Measurements from ENCODE around the gene DCTN3. TPM values are rescaled to one million over a fixed set of nuclear protein-coding genes. Genes with fewer than 3 reads are reported as not detected.

Gene DCTN3
- total and polyA plus RNA-seq, 8 donors, result 9.3 to 107 (median 55.4) TPM

DNA sequence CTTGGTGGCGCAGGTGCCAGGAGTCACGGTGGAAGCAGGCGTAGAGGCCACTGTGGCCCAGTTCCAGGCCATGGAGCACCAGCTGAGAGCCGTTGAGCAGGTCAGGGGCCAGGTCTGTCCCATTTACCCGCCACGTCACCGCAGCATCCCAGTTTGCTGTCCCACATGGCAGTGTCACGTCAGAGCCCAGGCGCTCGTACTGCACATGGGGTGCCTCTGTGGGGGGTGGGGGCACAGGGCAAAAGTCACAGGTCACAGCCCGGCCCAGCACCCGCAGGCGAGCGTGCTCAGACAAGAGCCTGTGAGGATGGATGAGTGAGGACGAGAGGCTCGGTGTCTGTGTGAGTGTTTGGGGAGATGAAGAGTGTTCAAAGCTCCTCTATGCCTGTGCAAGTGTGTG lies 55.7 kb downstream of the DCTN3 start:
- no peak for TF ChIP-seq EP300 (IDR thresholded peaks at IDR 0.05)
- no peak for TF ChIP-seq POLR2AphosphoS5 (IDR thresholded peaks at IDR 0.05)
- no peak for TF ChIP-seq CTCF (IDR thresholded peaks at IDR 0.05)
- no peak for TF ChIP-seq POLR2A (IDR thresholded peaks at IDR 0.05)
- H3K4me1 ChIP-seq, result peaks cover 14 to 19% (median 15%) of the 10 kb centered on the region in 4 donors
- peaks cover 0 to 79% (median 17%) of the 10 kb centered on the region in 3 donors for H3K27me3 ChIP-seq
- no peaks in the 10 kb centered on the region for H3K36me3 ChIP-seq
- intact Hi-C loops (cut with DNase I; ENCODE audit: low total_unique reads), result no loop called here
- H3K27ac ChIP-seq, result no peak overlapping the region
- WGBS, 5 donors, result 90 to 93% (median 91%) methylated on average over 15 to 16 of the region's 16 CpGs
- no peak for DNase-seq
- H3K4me3 ChIP-seq, result no peak overlapping the region
- peaks cover 0 to 7% (median 3%) of the 10 kb centered on the region in 4 donors for H3K9me3 ChIP-seq

Small RNA genes within 50 kb of the gene (small RNA-seq; reads per million reads assigned to genes)
- gene CCL27, result 0 reads per million in 4 donors

Other genes with a start within 250 kb of the DCTN3 start
- gene MYORG, start 243.6 kb downstream of the DCTN3 start, total RNA-seq, result 10 to 100 TPM in 4 of 5 donors, 1 to 10 TPM in 1; 9.5 to 31.3 (median 19.6) TPM
- 1 to 10 TPM in 2 of 3 donors, under 1 TPM in 1; 0.76 to 9.0 (median 3.9) TPM for gene MYORG, start 243.6 kb downstream of the DCTN3 start, polyA plus RNA-seq
- 10 to 100 TPM in 2 of 5 donors, 1 to 10 TPM in 3; 2.3 to 12.1 (median 8.7) TPM for gene FAM219A, start 161.9 kb downstream of the DCTN3 start, total RNA-seq
- gene FAM219A, start 161.9 kb downstream of the DCTN3 start, polyA plus RNA-seq, result 10 to 100 TPM in 1 of 3 donors, 1 to 10 TPM in 2; 4.1 to 10.1 (median 5.1) TPM
- 1 to 10 TPM in 1 of 5 donors, not detected in 4; 1.0 TPM for gene DNAI1, start 161.7 kb downstream of the DCTN3 start, total RNA-seq
- under 1 TPM in 1 of 3 donors, not detected in 2; 0.31 TPM for gene DNAI1, start 161.7 kb downstream of the DCTN3 start, polyA plus RNA-seq
- gene ENHO, start 97.5 kb downstream of the DCTN3 start, total RNA-seq, result 10 to 100 TPM in 1 of 5 donors, 1 to 10 TPM in 2, not detected in 2; 1.2 to 17.8 (median 5.0) TPM
- gene ENHO, start 97.5 kb downstream of the DCTN3 start, polyA plus RNA-seq, result 10 to 100 TPM in 2 of 3 donors, 1 to 10 TPM in 1; 3.3 to 63.8 (median 29.7) TPM
- gene CNTFR, start 30.8 kb downstream of the DCTN3 start, total RNA-seq, result 10 to 100 TPM in 1 of 5 donors, 1 to 10 TPM in 3, not detected in 1; 2.4 to 15.8 (median 3.1) TPM
- 1 to 10 TPM; 2.2 to 4.1 (median 2.9) TPM for gene CNTFR, start 30.8 kb downstream of the DCTN3 start, polyA plus RNA-seq
- gene RPP25L, start 8.4 kb downstream of the DCTN3 start, total RNA-seq, result 10 to 100 TPM in 4 of 5 donors, 1 to 10 TPM in 1; 2.9 to 49.5 (median 16.5) TPM
- gene RPP25L, start 8.4 kb downstream of the DCTN3 start, polyA plus RNA-seq, result 10 to 100 TPM; 28.9 to 40.4 (median 37.9) TPM
- not detected for gene ARID3C, start 8.6 kb upstream of the DCTN3 start, total RNA-seq
- gene ARID3C, start 8.6 kb upstream of the DCTN3 start, polyA plus RNA-seq, result not detected
- gene SIGMAR1, start 17.3 kb upstream of the DCTN3 start, total RNA-seq, result 100 to 1,000 TPM in 1 of 5 donors, 10 to 100 TPM in 4; 20.0 to 124 (median 64.3) TPM
- gene SIGMAR1, start 17.3 kb upstream of the DCTN3 start, polyA plus RNA-seq, result 10 to 100 TPM; 19.9 to 46.8 (median 25.5) TPM
- gene GALT, start 26.2 kb upstream of the DCTN3 start, total RNA-seq, result 100 to 1,000 TPM in 2 of 5 donors, 10 to 100 TPM in 3; 28.8 to 148 (median 87.8) TPM
- gene GALT, start 26.2 kb upstream of the DCTN3 start, polyA plus RNA-seq, result 10 to 100 TPM; 17.4 to 33.1 (median 20.5) TPM
- 10 to 100 TPM; 19.3 to 57.4 (median 29.0) TPM for gene IL11RA, start 31.7 kb upstream of the DCTN3 start, total RNA-seq
- gene IL11RA, start 31.7 kb upstream of the DCTN3 start, polyA plus RNA-seq, result 10 to 100 TPM in 1 of 3 donors, 1 to 10 TPM in 2; 4.4 to 18.8 (median 5.7) TPM
- gene CCL27, start 42.2 kb upstream of the DCTN3 start, total RNA-seq, result 1 to 10 TPM in 1 of 5 donors, not detected in 4; 1.3 TPM
- gene CCL27, start 42.2 kb upstream of the DCTN3 start, polyA plus RNA-seq, result under 1 TPM in 1 of 3 donors, not detected in 2; 0.58 TPM
- 1 to 10 TPM in 2 of 5 donors, not detected in 3; 4.4 to 8.1 TPM for gene CCL19, start 70.8 kb upstream of the DCTN3 start, total RNA-seq
- gene CCL19, start 70.8 kb upstream of the DCTN3 start, polyA plus RNA-seq, result 10 to 100 TPM in 1 of 3 donors, 1 to 10 TPM in 2; 4.3 to 24.1 (median 7.8) TPM
- 10 to 100 TPM in 3 of 5 donors, 1 to 10 TPM in 1, not detected in 1; 1.7 to 51.3 (median 29.7) TPM for gene CCL21, start 89.6 kb upstream of the DCTN3 start, total RNA-seq
- gene CCL21, start 89.6 kb upstream of the DCTN3 start, polyA plus RNA-seq, result 10 to 100 TPM; 10.8 to 29.9 (median 23.4) TPM